Measurements from ENCODE around the gene CYP19A1.

CYP19A1 gene

DNA sequence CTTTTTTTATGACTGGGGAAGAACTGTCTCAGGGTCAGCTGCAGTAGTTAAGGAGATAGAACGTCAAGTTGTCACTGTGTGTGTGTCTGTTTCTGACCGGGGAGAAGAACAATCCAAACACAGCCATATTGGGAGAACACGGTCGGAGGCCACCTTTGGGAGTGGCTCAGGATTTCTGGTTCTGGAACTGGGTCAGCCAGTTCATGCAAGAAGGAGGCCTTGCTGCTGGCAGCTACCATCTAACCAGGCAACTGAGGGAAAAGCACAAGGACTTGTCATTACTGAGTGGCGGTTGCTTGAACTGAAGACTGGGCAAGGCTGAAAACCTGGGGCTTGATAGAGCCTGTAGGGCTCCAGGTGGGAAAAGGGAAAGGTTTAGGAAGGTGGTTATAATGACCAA is 27.7 kb upstream of the CYP19A1 start:
- no peaks in the 10 kb centered on the region for H3K9me3 ChIP-seq (replicated peaks in 1 of 11)
- H3K36me3 ChIP-seq: no peaks in the 10 kb centered on the region
- no peak overlapping the region for H3K9ac ChIP-seq
- no peaks in the 10 kb centered on the region for H3K27me3 ChIP-seq
- no peaks in the 10 kb centered on the region for H4K20me1 ChIP-seq
- TF ChIP-seq Cebpa-rat (IDR thresholded peaks at IDR 0.05): no peak
- peaks cover 0 to 6% (median 0%) of the 10 kb centered on the region in 10 experiments; a peak in 3 of 20 replicates for H3K4me1 ChIP-seq
- no peak overlapping the region for H3K4me3 ChIP-seq
- no peak overlapping the region for H3K4me2 ChIP-seq
- no peak overlapping the region for H3K27ac ChIP-seq

DNA sequence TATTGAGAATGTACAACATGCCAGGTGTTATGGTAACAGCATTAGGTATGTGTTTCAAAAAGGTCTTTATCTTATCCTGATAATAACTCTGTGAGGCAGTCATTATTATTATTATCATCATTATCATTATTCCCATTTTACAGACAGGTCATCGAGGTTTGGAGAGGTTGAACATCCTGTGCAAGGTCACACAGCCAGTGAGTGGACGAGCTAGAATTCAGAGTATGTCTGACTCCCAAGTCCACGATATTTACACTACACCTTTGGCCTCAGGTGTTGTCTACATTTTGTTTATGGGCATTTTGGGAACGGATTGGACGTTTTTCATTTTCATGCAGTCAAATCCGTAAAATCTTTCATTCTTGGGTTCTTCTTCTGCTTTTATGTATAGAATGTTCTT is 27.0 kb upstream of the CYP19A1 start:
- no peaks in the 10 kb centered on the region for H3K36me3 ChIP-seq
- H3K4me1 ChIP-seq: peaks cover 0 to 6% (median 0%) of the 10 kb centered on the region in 10 experiments; a peak in 3 of 20 replicates
- H4K20me1 ChIP-seq: no peaks in the 10 kb centered on the region
- no peak overlapping the region for H3K4me3 ChIP-seq
- no peak for TF ChIP-seq Cebpa-rat (IDR thresholded peaks at IDR 0.05)
- no peaks in the 10 kb centered on the region for H3K9me3 ChIP-seq (replicated peaks in 1 of 11)
- H3K4me2 ChIP-seq: no peak overlapping the region
- no peak overlapping the region for H3K9ac ChIP-seq
- no peaks in the 10 kb centered on the region for H3K27me3 ChIP-seq
- H3K27ac ChIP-seq: no peak overlapping the region

DNA sequence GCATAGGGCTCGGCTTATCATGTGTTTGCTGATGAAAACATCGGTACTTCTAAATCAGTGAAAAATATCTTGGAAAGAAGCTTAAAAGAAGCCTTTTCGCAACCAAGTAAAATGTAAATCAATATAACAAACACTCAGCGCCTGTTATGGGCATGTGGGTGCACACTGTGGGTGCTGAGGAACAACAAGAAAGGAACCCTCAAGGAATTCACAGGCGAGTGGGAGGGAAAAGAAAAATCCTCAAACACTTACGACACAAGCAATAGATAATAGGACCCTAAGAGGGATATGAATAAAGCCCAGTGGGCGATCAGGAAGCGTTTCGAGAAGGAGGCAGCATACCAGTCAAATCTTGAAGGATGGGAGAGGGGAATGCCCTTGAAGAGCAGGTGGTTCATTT is 25.0 kb upstream of the CYP19A1 start:
- Histone ChIP-seq H3K4me2 (no peak overlapping the region), H3K36me3 (no peaks in the 10 kb centered on the region), H3K4me1 (peaks cover 0 to 6% (median 0%) of the 10 kb centered on the region in 10 experiments; a peak in 3 of 20 replicates), H3K27ac (no peak overlapping the region), H3K9me3 (replicated peaks in 1 of 11) (peaks cover 0 to 1% (median 0%) of the 10 kb centered on the region in 11 experiments; a peak in 1 of 22 replicates), H3K9ac (no peak overlapping the region), H3K4me3 (no peak overlapping the region), H3K27me3 (no peaks in the 10 kb centered on the region), H4K20me1 (no peaks in the 10 kb centered on the region)
- no peak for TF ChIP-seq Cebpa-rat (IDR thresholded peaks at IDR 0.05)

DNA sequence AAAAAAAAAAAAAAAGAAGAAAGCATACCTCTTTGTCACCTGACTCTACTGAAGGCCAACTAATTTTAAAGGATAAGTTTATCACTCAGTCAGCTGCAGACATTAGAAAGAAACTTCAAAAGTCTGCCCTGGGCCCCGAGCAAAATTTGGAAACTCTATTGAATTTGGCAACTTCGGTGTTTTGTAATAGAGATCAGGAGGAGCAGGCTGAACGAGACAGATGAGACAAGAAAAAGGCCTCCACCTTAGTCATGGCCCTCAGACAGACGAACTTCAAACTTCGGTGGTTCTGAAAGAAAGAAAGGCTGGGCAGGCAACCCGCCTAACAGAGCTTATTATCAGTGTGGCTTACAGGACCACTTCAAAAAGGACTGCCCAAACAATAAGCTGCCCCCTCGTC is 21.6 kb upstream of the CYP19A1 start:
- H3K4me1 ChIP-seq: peaks cover 0 to 6% (median 3%) of the 10 kb centered on the region in 10 experiments; a peak in 8 of 20 replicates
- H3K27me3 ChIP-seq: no peaks in the 10 kb centered on the region
- TF ChIP-seq Cebpa-rat (IDR thresholded peaks at IDR 0.05): no peak
- no peaks in the 10 kb centered on the region for H4K20me1 ChIP-seq
- H3K36me3 ChIP-seq: no peaks in the 10 kb centered on the region
- H3K9me3 ChIP-seq (replicated peaks in 1 of 11): peaks cover 0 to 14% (median 6%) of the 10 kb centered on the region in 11 experiments; a peak in 8 of 22 replicates
- H3K27ac ChIP-seq: no peak overlapping the region
- H3K4me2 ChIP-seq: no peak overlapping the region
- no peak overlapping the region for H3K9ac ChIP-seq
- H3K4me3 ChIP-seq: no peak overlapping the region

DNA sequence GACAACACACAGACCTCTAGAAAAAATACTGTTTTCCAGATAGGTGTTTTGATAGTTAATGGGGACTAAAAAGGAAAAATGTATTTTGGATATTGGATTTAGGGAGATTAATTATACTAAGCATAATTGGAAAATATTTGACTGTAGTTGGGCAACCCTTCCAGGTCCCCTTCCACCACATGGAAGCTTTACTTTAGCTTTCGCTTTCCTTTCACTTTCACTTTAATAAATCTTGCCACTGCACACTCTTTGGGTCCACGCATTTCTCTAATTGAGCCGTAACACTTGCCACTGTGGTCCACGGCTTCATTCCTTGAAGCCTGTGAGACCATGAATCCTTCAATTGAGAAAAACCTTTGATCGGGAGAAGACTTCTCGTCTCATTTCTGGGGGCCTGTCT is 18.6 kb upstream of the CYP19A1 start:
- no peak for TF ChIP-seq Cebpa-rat (IDR thresholded peaks at IDR 0.05)
- Histone ChIP-seq H3K4me3 (no peak overlapping the region), H4K20me1 (no peaks in the 10 kb centered on the region), H3K9ac (no peak overlapping the region), H3K27me3 (no peaks in the 10 kb centered on the region), H3K36me3 (no peaks in the 10 kb centered on the region), H3K4me2 (peak overlapping the region in 1 of 11 experiments; percentile 21; a peak in 2 of 22 replicates), H3K27ac (no peak overlapping the region), H3K9me3 (replicated peaks in 1 of 11) (peaks cover 0 to 14% (median 6%) of the 10 kb centered on the region in 11 experiments; a peak in 8 of 22 replicates), H3K4me1 (peaks cover 0 to 11% (median 0%) of the 10 kb centered on the region in 10 experiments; a peak in 5 of 20 replicates)

DNA sequence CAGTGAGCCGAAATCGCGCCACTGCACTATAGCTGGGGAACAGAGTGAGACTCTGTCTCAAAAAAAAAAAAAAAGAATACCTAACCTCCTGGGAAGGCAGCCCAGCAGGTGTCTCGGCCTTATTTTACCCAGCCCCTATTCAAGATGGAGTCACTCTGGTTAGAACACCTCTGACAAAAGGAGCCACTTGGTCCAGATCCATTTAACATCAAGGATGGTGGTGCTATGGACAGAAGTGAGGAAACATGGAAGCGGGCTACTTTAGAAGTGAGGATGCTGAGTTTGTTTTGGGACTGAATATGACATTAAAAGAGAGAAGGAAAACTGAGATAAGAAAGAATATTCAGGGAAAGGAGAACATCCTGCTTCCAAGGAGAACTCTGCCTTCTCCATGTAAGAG is 17.8 kb upstream of the CYP19A1 start:
- H3K4me3 ChIP-seq: no peak overlapping the region
- no peak for TF ChIP-seq Cebpa-rat (IDR thresholded peaks at IDR 0.05)

DNA sequence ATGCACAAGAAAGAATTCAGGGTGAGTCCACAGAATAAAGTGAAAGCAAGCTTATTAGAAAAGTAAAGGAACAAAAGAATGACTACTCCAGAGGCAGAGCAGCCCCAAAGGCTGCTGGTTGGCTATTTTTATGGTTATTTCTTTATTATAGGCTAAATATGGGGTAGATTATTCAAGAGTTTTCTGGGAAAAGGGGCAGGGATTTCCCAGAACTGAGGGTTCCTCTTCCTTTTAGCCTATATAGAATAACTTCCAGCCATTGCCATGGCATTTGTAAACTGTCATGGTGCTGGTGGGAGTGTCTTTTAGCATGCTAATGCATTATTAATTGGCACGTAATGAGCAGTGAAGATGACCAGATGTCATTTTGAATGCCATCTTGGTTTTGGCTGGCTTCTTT is 16.7 kb upstream of the CYP19A1 start:
- H3K4me2 ChIP-seq: peak overlapping the region in 3 of 11 experiments; percentile 13 to 54 (median 50); a peak in 7 of 22 replicates
- no peaks in the 10 kb centered on the region for H3K36me3 ChIP-seq
- TF ChIP-seq Cebpa-rat (IDR thresholded peaks at IDR 0.05): no peak
- H3K27ac ChIP-seq: no peak overlapping the region
- no peaks in the 10 kb centered on the region for H3K27me3 ChIP-seq
- no peak overlapping the region for H3K9ac ChIP-seq
- H4K20me1 ChIP-seq: no peaks in the 10 kb centered on the region
- H3K9me3 ChIP-seq (replicated peaks in 1 of 11): peaks cover 0 to 14% (median 6%) of the 10 kb centered on the region in 11 experiments; a peak in 8 of 22 replicates
- H3K4me1 ChIP-seq: peaks cover 0 to 11% (median 3%) of the 10 kb centered on the region in 10 experiments; a peak in 8 of 20 replicates
- H3K4me3 ChIP-seq: no peak overlapping the region

More for the DNA sequence above, 17.8 kb upstream of the CYP19A1 start:
- peaks cover 0 to 14% (median 6%) of the 10 kb centered on the region in 11 experiments; a peak in 8 of 22 replicates for H3K9me3 ChIP-seq (replicated peaks in 1 of 11)
- H3K9ac ChIP-seq: no peak overlapping the region
- H3K27ac ChIP-seq: no peak overlapping the region
- no peaks in the 10 kb centered on the region for H3K36me3 ChIP-seq
- no peaks in the 10 kb centered on the region for H3K27me3 ChIP-seq
- peaks cover 0 to 11% (median 0%) of the 10 kb centered on the region in 10 experiments; a peak in 5 of 20 replicates for H3K4me1 ChIP-seq
- no peaks in the 10 kb centered on the region for H4K20me1 ChIP-seq
- H3K4me2 ChIP-seq: no peak overlapping the region

DNA sequence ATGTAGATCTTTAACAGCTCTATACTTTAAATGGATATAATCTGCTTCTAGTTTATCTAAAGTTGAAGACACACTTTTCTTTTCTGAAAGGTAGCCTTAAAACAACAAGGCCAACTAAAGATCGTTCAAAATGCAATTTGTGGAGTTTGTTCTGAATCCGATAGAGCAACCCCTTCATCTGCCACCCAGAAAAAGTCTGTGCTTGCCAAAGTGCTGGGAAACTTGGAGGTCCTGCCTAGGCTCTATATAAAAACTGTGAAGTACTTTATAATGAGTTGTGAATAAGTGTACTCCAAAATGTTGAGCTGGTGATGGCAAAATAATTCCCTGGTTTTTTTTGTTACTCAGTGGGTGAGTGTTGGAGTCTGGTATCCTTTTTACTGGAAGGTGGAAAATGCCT is 15.6 kb upstream of the CYP19A1 start:
- Histone ChIP-seq H3K4me1 (peaks cover 3 to 18% (median 13%) of the 10 kb centered on the region in 10 experiments), H3K36me3 (no peaks in the 10 kb centered on the region), H3K27ac (no peak overlapping the region), H3K4me2 (peak overlapping the region in 1 of 11 experiments; percentile 54; a peak in 1 of 22 replicates), H3K27me3 (no peaks in the 10 kb centered on the region), H4K20me1 (no peaks in the 10 kb centered on the region), H3K9ac (no peak overlapping the region), H3K9me3 (replicated peaks in 1 of 11) (peaks cover 0 to 14% (median 6%) of the 10 kb centered on the region in 11 experiments; a peak in 8 of 22 replicates), H3K4me3 (no peak overlapping the region)
- no peak for TF ChIP-seq Cebpa-rat (IDR thresholded peaks at IDR 0.05)

DNA sequence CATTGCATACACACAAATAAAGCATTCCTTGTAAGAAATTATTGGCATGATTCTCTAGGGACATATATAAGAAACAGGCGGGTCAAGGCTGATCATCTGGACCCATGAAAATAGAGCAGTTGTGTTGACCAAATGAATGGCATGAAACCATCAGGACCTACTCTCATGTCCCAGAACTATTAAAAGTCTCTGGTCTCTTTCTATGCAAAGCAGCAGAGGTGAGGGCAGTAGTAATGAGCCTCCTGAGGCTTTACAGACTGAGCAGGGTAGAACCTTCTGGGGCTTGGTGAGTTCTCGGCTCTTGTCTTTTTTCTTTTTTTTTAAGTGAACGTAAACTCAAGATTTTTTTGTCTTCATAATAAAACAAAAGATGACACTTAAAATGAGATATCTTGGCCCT is 12.3 kb upstream of the CYP19A1 start:
- Histone ChIP-seq H3K4me3 (no peak overlapping the region), H3K27ac (no peak overlapping the region), H3K4me1 (peaks cover 7 to 29% (median 25%) of the 10 kb centered on the region in 10 experiments), H3K9me3 (replicated peaks in 1 of 11) (peaks cover 0 to under 1% (median 0%) of the 10 kb centered on the region in 11 experiments; a peak in 1 of 22 replicates), H4K20me1 (no peaks in the 10 kb centered on the region), H3K36me3 (no peaks in the 10 kb centered on the region), H3K27me3 (no peaks in the 10 kb centered on the region), H3K4me2 (no peak overlapping the region), H3K9ac (no peak overlapping the region)
- no peak for TF ChIP-seq Cebpa-rat (IDR thresholded peaks at IDR 0.05)

All from BLaER1 treated with 17β-estradiol and CSF1 and Interleukin-3, amounts not matched to agents 10 nM and 100 nM (cell line).